Smooth muscle cell (in vitro differentiated cells): ENCODE data around the gene AVPR1B. TPM values are rescaled to one million over a fixed set of nuclear protein-coding genes. Genes with fewer than 3 reads are reported as not detected.

ENCODE experiments used
- DNase-seq: peaks from one replicate; lab custom pipeline; 2025; ENCODE audit not compliant: unreplicated experiment; lab: John Stamatoyannopoulos, UW
- H2AFZ ChIP-seq: fragments of 200-600 bp; sonication (generic); 2 replicates; pipeline ENCODE4 v1.6.0; 2016; ENCODE audit warnings: antibody characterized with exemption, low read depth, mild to moderate bottlenecking
- H3F3A ChIP-seq: fragments of 200-600 bp; sonication (generic); 2 replicates; pipeline ENCODE4 v1.6.0; 2017; ENCODE audit warnings: antibody characterized with exemption, low read depth
- H3K27ac ChIP-seq: fragments of 200-600 bp; sonication (generic); 2 replicates; pipeline ENCODE4 v1.5.1; 2016; ENCODE audit warnings: low read depth, mild to moderate bottlenecking
- H3K27me3 ChIP-seq: fragments of 200-600 bp; sonication (generic); 2 replicates; pipeline ENCODE4 v1.6.1; 2016; ENCODE audit warnings: low read depth, mild to moderate bottlenecking
- H3K36me3 ChIP-seq: fragments of 200-600 bp; sonication (generic); 2 replicates; pipeline ENCODE4 v1.5.1; 2016; ENCODE audit warnings: low read depth
- H3K4me1 ChIP-seq: fragments of 200-600 bp; sonication (generic); 2 replicates; pipeline ENCODE4 v1.5.1; 2016; ENCODE audit warnings: low read depth
- H3K4me2 ChIP-seq: fragments of 200-600 bp; sonication (generic); 2 replicates; pipeline ENCODE4 v1.6.0; 2016; ENCODE audit warnings: mild to moderate bottlenecking
- H3K4me3 ChIP-seq: fragments of 200-600 bp; sonication (generic); 2 replicates; pipeline ENCODE4 v1.5.1; 2016; ENCODE audit warnings: mild to moderate bottlenecking
- H3K79me2 ChIP-seq: fragments of 200-600 bp; sonication (generic); 2 replicates; pipeline ENCODE4 v1.6.0; 2016; ENCODE audit warnings: low read depth, mild to moderate bottlenecking
- H3K9ac ChIP-seq: fragments of 200-600 bp; sonication (generic); 2 replicates; pipeline ENCODE4 v1.6.0; 2016; ENCODE audit warnings: low read depth
- H3K9me3 ChIP-seq: fragments of 200-600 bp; sonication (generic); replicated peaks from 2 replicates; pipeline ENCODE4 v1.5.1; 2016; ENCODE audit warnings: low read depth
- H4K20me1 ChIP-seq: fragments of 200-600 bp; sonication (generic); 2 replicates; pipeline ENCODE4 v1.6.0; 2016; ENCODE audit warnings: low read depth
- CTCF ChIP-seq: fragments of 200-600 bp; sonication (generic); IDR thresholded peaks from 2 replicates; pipeline ENCODE4 v1.5.1; 2017; ENCODE audit warnings: borderline replicate concordance, mild to moderate bottlenecking, antibody characterized with exemption; ENCODE audit not compliant: insufficient read depth, poor library complexity, severe bottlenecking
- WGBS: methylation state at CpG from one replicate; pipeline ENCODE4 v1.1.7; 2016; ENCODE audit warnings: low lambda C conversion rate; 5-methylcytosine and 5-hydroxymethylcytosine counted together
- polyA plus RNA-seq: library from polyadenylated mRNA; unstranded; fragments of >200 nt; fragmentation: Nextera tagmentation; extraction: Ambion mirVana; gene quantifications from 2 replicates; pipeline ENCODE4 v1.2.1, GENCODE V29; 2016
- total RNA-seq: library from RNA; depleted of rRNA; stranded (reverse); fragments of >200 nt; gene quantifications from 2 replicates; pipeline ENCODE4 v1.2.3, GENCODE V29; 2014

Gene AVPR1B
- total and polyA plus RNA-seq, 2 experiments from 2014 or later: not detected

GRCh38 chr1:206070627-206071304 lies 46.4 kb downstream of the AVPR1B start:
- Histone ChIP-seq H3K4me3 (no peak overlapping the region), H3K4me1 (no peaks in the 10 kb centered on the region), H3K9me3 (no peaks in the 10 kb centered on the region), H3K27ac (no peak overlapping the region), H2AFZ (no peak overlapping the region), H3K4me2 (no peak overlapping the region), H3K36me3 (no peaks in the 10 kb centered on the region), H3K27me3 (no peaks in the 10 kb centered on the region), H3K79me2 (no peaks in the 10 kb centered on the region), H4K20me1 (no peaks in the 10 kb centered on the region), H3F3A (no peaks in the 10 kb centered on the region), H3K9ac (no peak overlapping the region)
- TF ChIP-seq CTCF: no peak
- no peak for DNase-seq
- WGBS: 97% methylated on average over 9 of the region's 9 CpGs

- Histone ChIP-seq H4K20me1 (no peaks in the 10 kb centered on the region), H3K4me3 (no peak overlapping the region), H3K9ac (no peak overlapping the region), H2AFZ (no peak overlapping the region), H3K36me3 (no peaks in the 10 kb centered on the region), H3K27ac (no peak overlapping the region), H3K79me2 (no peaks in the 10 kb centered on the region), H3F3A (no peaks in the 10 kb centered on the region), H3K9me3 (no peaks in the 10 kb centered on the region), H3K4me2 (no peak overlapping the region), H3K27me3 (no peaks in the 10 kb centered on the region), H3K4me1 (no peaks in the 10 kb centered on the region)
- no peak for TF ChIP-seq CTCF
- 93% methylated on average over 1 of the region's 1 CpG for whole genome bisulfite sequencing
- no peak for DNase-seq
Observed at GRCh38 chr1:206068314-206068713, 48.9 kb downstream of the AVPR1B start.

GRCh38 chr1:206067486-206068227 lies 49.5 kb downstream of the AVPR1B start:
- Histone ChIP-seq H3F3A (no peaks in the 10 kb centered on the region), H3K27ac (no peak overlapping the region), H2AFZ (no peak overlapping the region), H3K9me3 (no peaks in the 10 kb centered on the region), H3K4me1 (no peaks in the 10 kb centered on the region), H3K36me3 (no peaks in the 10 kb centered on the region), H3K4me2 (no peak overlapping the region), H3K4me3 (no peak overlapping the region), H3K9ac (no peak overlapping the region), H3K27me3 (no peaks in the 10 kb centered on the region), H4K20me1 (no peaks in the 10 kb centered on the region), H3K79me2 (no peaks in the 10 kb centered on the region)
- 88% methylated on average over 8 of the region's 8 CpGs for WGBS
- no peak for TF ChIP-seq CTCF
- DNase-seq: no peak
